GM12878 (cell line): ENCODE measurements around the gene PCSK5. TPM values are rescaled to one million over a fixed set of nuclear protein-coding genes. Genes with fewer than 3 reads are reported as not detected.

ENCODE experiments used
- ATAC-seq: fragments of 200-7000 bp; cut with Tn5 transposase; 3 replicates; pipeline ENCODE4 v1.9.1; 2020; ENCODE audit warnings: mild to moderate bottlenecking, moderate library complexity
- BruUV-seq: library from RNA; stranded (reverse); fragments of 400-500 nt; replicated peaks from 2 replicates; lab custom pipeline; 2021; lab: Mats Ljungman, UMichigan
- CTCF ChIA-PET: fragments of 300-600 bp; sonication (Branson Sonifier 250); formaldehyde crosslinking; extraction: SDS; loops from one replicate; lab custom pipeline; 2021; ENCODE audit warnings: inconsistent platforms; lab: Yijun Ruan, JAX
- POLR2A ChIA-PET: fragments of 350-600 bp; formaldehyde crosslinking; extraction: SDS; loops from one replicate; lab custom pipeline; 2021; ENCODE audit warnings: inconsistent platforms; lab: Charles Lee
- RAD21 ChIA-PET: fragments of 300-600 bp; sonication (Branson Sonifier 250); formaldehyde crosslinking; loops from one replicate; lab custom pipeline; 2023; ENCODE audit warnings: antibody characterized with exemption; ENCODE audit not compliant: unreplicated experiment; lab: Charles Lee
- SMC1A ChIA-PET: fragments of 300-600 bp; sonication (Branson Sonifier 250); formaldehyde crosslinking; loops from one replicate; lab custom pipeline; 2023; ENCODE audit not compliant: unreplicated experiment, uncharacterized antibody; lab: Charles Lee
- DNase-seq: peaks from one replicate; pipeline ENCODE4 v3.0.0-alpha.2; 2011; ENCODE audit warnings: low read depth, low spot score
- FAIRE-seq: peaks from 3 replicates; lab custom pipeline; 2011; peaks lifted over from hg19 to GRCh38; lab: Jason Lieb, UNC
- H2AFZ ChIP-seq: 2 replicates; pipeline ENCODE4 v1.6.0; 2011; ENCODE audit warnings: low read depth, low read length, control low read depth; ENCODE audit not compliant: control insufficient read depth
- H3K27ac ChIP-seq: 2 replicates; pipeline ENCODE4 v1.5.1; 2011; ENCODE audit warnings: control low read depth; ENCODE audit not compliant: control insufficient read depth, insufficient read depth
- H3K27me3 ChIP-seq, 2 experiments: replicated peaks in 1 of 2; 2 replicates each; pipeline versions ENCODE4 v1.6.0 to v1.6.1; 2011; ENCODE audit warnings: low read length in 1 of 2; ENCODE audit not compliant: control insufficient read depth in 2 of 2, insufficient read depth in 2 of 2
- H3K36me3 ChIP-seq, 2 experiments: 2 replicates each; pipeline ENCODE4 v1.5.1; 2011; ENCODE audit warnings: low read length in 1 of 2; ENCODE audit not compliant: control insufficient read depth in 2 of 2, insufficient read depth in 2 of 2
- H3K4me1 ChIP-seq: 2 replicates; pipeline ENCODE4 v1.6.1; 2011; ENCODE audit warnings: mild to moderate bottlenecking, low read length, moderate library complexity, mixed read lengths; ENCODE audit not compliant: control insufficient read depth, insufficient read depth
- H3K4me2 ChIP-seq: 2 replicates; pipeline ENCODE4 v1.6.0; 2011; ENCODE audit warnings: control low read depth; ENCODE audit not compliant: control insufficient read depth, insufficient read depth
- H3K4me3 ChIP-seq: fragments of 200-600 bp; sonication (generic); 2 replicates; pipeline ENCODE4 v1.5.1; 2016
- H3K79me2 ChIP-seq: 2 replicates; pipeline ENCODE4 v1.6.0; 2011; ENCODE audit warnings: low read length; ENCODE audit not compliant: control insufficient read depth, insufficient read depth
- H3K9ac ChIP-seq: 2 replicates; pipeline ENCODE4 v1.8.0; 2011; ENCODE audit warnings: low read length, control low read depth, mixed read lengths; ENCODE audit not compliant: control insufficient read depth, insufficient read depth
- H3K9me3 ChIP-seq: replicated peaks from 3 replicates; pipeline ENCODE4 v1.5.1; 2011; ENCODE audit warnings: mild to moderate bottlenecking, low read length; ENCODE audit not compliant: control insufficient read depth, insufficient read depth
- H4K20me1 ChIP-seq: 2 replicates; pipeline ENCODE4 v1.6.0; 2011; ENCODE audit not compliant: control insufficient read depth, insufficient read depth
- BCL11A ChIP-seq: IDR thresholded peaks from 2 replicates; pipeline ENCODE4 v1.6.1; 2011; ENCODE audit warnings: low read depth, low read length
- CREB1 ChIP-seq: IDR thresholded peaks from 2 replicates; pipeline ENCODE4 v1.6.1; 2012; ENCODE audit warnings: low read depth, mild to moderate bottlenecking, inconsistent platforms
- EGR1 ChIP-seq, 2 experiments: IDR thresholded peaks; 1 replicate in 1 of 2; 2 replicates in 1 of 2; pipeline ENCODE4 v1.6.1; 2011 to 2012; ENCODE audit warnings: low read depth in 2 of 2, low read length in 2 of 2, borderline replicate concordance in 1 of 2, mild to moderate bottlenecking in 1 of 2, moderate library complexity in 1 of 2
- MTA3 ChIP-seq: IDR thresholded peaks from 2 replicates; pipeline ENCODE4 v1.6.1; 2012; ENCODE audit warnings: low read length, inconsistent platforms, borderline replicate concordance
- MXI1 ChIP-seq: fragments of 150-350 bp; IDR thresholded peaks from 2 replicates; pipeline ENCODE4 v1.6.1; 2011; ENCODE audit warnings: low read depth, mild to moderate bottlenecking, inconsistent platforms, low read length, improper control_type of control experiment
- NR2F1 ChIP-seq: fragments of 450-650 bp; conservative IDR thresholded peaks from 2 replicates; pipeline ENCODE4 v1.6.1; 2017; ENCODE audit warnings: mild to moderate bottlenecking
- PML ChIP-seq: IDR thresholded peaks from 2 replicates; pipeline ENCODE4 v1.6.1; 2012; ENCODE audit warnings: low read length, inconsistent platforms
- POLR2AphosphoS5 ChIP-seq: IDR thresholded peaks from 2 replicates; pipeline ENCODE4 v1.6.1; 2011; ENCODE audit warnings: mild to moderate bottlenecking, low read length, inconsistent platforms
- RB1 ChIP-seq: fragments of 450-650 bp; formaldehyde crosslinking; IDR thresholded peaks from 2 replicates; pipeline ENCODE4 v1.6.1; 2017; ENCODE audit warnings: mild to moderate bottlenecking, borderline replicate concordance
- SMAD1 ChIP-seq: fragments of 450-650 bp; IDR thresholded peaks from 2 replicates; pipeline ENCODE4 v1.6.1; 2018; ENCODE audit warnings: mild to moderate bottlenecking, low read depth; ENCODE audit not compliant: partially characterized antibody
- SREBF1 ChIP-seq: IDR thresholded peaks from 2 replicates; pipeline ENCODE4 v1.6.1; 2012; ENCODE audit warnings: mild to moderate bottlenecking, low read length
- ZNF384 ChIP-seq: IDR thresholded peaks from 2 replicates; pipeline ENCODE4 v1.6.1; 2012; ENCODE audit warnings: low read depth, mild to moderate bottlenecking, low read length, improper control_type of control experiment, borderline replicate concordance
- WGBS: methylation state at CpG from one replicate; pipeline ENCODE4 v1.1.6; 2016; ENCODE audit warnings: low lambda C conversion rate; ENCODE audit not compliant: insufficient replicate concordance, insufficient coverage; ENCODE audit errors: missing lambda C conversion rate; 5-methylcytosine and 5-hydroxymethylcytosine counted together
- in situ Hi-C: fragments of 300-500 bp; cut with MboI; formaldehyde crosslinking; loops from 9 replicates; pipeline ENCODE4 v1.14.3; 2018; ENCODE audit warnings: mixed read lengths
- intact Hi-C: fragments of 100-400 bp; cut with micrococcal nuclease; formaldehyde crosslinking; loops from one replicate; pipeline ENCODE4 v1.14.2; 2022; ENCODE audit not compliant: unreplicated experiment
- polyA plus RNA-seq, 11 experiments: library from polyadenylated mRNA; depleted of rRNA in 4 of 11; unstranded in 6 of 11; stranded (reverse) in 5 of 11; fragments of >200 nt; fragmentation: Nextera tagmentation in 4 of 11; fragmentation: Illumina TruSeq in 1 of 11; extraction: Ambion mirVana in 4 of 11; extraction: Trizol in 1 of 11; gene quantifications; 1 replicate in 1 of 11; 2 replicates in 10 of 11; pipeline versions ENCODE4 v1.2.1 to v1.2.3, GENCODE V29; 2011 to 2016; ENCODE audit warnings: inconsistent platforms in 2 of 11, missing spikeins in 2 of 11, low read depth in 1 of 11
- total RNA-seq, 4 experiments: library from RNA; depleted of rRNA in 3 of 4; stranded (reverse); fragments of >200 nt in 3 of 4; fragmentation: Illumina TruSeq in 1 of 4; extraction: Trizol in 1 of 4; gene quantifications; 2 replicates each; pipeline versions ENCODE4 v1.2.1 to v1.2.3, GENCODE V29; 2013 to 2021
- TF ChIP-seq, protein P1 (sequence below): fragments of 450-650 bp; IDR thresholded peaks from 2 replicates; pipeline ENCODE4 v1.6.1; 2018; ENCODE audit warnings: borderline replicate concordance, mild to moderate bottlenecking; ENCODE audit not compliant: partially characterized antibody
- TF ChIP-seq, protein P2 (sequence below): fragments of 450-650 bp; IDR thresholded peaks from 2 replicates; pipeline ENCODE4 v1.6.1; 2017; ENCODE audit warnings: mild to moderate bottlenecking, moderate library complexity
- TF ChIP-seq, protein P3 (sequence below): fragments of 450-650 bp; IDR thresholded peaks from 2 replicates; pipeline ENCODE4 v1.6.1; 2017; ENCODE audit warnings: borderline replicate concordance

Gene PCSK5
- total and polyA plus RNA-seq, 10 of the 15 experiments (the other 5 are each of a cell fraction or from before 2014, with no cell fraction given): 0.01 to 0.13 (median 0.04) TPM; not detected in 3

DNA sequence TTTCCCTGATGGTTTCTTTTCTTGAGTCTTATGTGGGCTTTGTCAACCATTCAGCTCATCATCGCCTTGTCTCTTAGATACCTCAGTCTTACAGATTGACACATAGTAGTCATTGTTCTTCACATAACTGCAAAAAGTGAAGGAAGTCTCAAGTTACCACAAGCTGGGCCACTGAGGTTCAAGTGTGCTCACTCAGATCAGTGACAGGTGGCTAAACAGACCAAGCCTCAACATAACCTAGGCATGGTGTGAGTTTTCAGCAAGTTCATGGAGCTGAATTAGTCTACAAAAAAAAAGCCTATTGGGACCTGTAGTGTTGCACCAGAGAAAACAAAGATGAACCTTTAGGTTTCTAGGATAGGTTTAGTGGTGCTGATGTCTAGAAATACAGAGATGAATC, 445.6 kb downstream of the PCSK5 start (continued):
- TF ChIP-seq, protein P1, sequence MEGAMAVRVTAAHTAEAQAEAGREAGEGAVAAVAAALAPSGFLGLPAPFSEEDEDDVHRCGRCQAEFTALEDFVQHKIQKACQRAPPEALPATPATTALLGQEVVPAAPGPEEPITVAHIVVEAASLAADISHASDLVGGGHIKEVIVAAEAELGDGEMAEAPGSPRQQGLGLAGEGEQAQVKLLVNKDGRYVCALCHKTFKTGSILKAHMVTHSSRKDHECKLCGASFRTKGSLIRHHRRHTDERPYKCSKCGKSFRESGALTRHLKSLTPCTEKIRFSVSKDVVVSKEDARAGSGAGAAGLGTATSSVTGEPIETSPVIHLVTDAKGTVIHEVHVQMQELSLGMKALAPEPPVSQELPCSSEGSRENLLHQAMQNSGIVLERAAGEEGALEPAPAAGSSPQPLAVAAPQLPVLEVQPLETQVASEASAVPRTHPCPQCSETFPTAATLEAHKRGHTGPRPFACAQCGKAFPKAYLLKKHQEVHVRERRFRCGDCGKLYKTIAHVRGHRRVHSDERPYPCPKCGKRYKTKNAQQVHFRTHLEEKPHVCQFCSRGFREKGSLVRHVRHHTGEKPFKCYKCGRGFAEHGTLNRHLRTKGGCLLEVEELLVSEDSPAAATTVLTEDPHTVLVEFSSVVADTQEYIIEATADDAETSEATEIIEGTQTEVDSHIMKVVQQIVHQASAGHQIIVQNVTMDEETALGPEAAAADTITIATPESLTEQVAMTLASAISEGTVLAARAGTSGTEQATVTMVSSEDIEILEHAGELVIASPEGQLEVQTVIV: no peak
- no peak for TF ChIP-seq RB1
- TF ChIP-seq BCL11A: no peak
- TF ChIP-seq CREB1: no peak
- TF ChIP-seq EGR1 (IDR thresholded peaks at IDR 0.05; ENCODE audit: borderline replicate concordance in 1 of 2, low read depth in 2 of 2, low read length in 2 of 2): no peak
- TF ChIP-seq, all 136 proteins: peak for 0

DNA sequence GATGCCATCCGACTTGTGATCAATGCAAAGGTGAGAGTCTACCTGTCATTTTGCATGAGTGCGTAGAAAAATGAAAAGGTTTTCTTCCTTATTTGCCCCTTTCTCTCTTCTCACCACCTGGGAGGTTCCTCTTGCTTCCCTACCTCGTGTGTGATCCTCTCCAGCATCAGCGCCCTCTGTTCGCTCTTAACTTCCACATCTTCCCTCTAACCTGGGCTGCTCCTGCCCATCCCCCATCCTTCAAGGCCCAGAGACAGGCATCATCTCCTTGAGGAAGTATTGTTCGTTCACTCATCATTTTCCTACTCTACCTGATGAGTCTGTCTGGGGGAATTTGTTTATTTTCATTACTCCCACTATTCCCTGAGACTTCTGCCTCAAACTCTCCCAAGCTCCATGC, 447.9 kb downstream of the PCSK5 start:
- CTCF ChIA-PET: no interaction called here
- H3K9ac ChIP-seq: no peak overlapping the region
- TF ChIP-seq SREBF1: no peak
- TF ChIP-seq, protein P2, sequence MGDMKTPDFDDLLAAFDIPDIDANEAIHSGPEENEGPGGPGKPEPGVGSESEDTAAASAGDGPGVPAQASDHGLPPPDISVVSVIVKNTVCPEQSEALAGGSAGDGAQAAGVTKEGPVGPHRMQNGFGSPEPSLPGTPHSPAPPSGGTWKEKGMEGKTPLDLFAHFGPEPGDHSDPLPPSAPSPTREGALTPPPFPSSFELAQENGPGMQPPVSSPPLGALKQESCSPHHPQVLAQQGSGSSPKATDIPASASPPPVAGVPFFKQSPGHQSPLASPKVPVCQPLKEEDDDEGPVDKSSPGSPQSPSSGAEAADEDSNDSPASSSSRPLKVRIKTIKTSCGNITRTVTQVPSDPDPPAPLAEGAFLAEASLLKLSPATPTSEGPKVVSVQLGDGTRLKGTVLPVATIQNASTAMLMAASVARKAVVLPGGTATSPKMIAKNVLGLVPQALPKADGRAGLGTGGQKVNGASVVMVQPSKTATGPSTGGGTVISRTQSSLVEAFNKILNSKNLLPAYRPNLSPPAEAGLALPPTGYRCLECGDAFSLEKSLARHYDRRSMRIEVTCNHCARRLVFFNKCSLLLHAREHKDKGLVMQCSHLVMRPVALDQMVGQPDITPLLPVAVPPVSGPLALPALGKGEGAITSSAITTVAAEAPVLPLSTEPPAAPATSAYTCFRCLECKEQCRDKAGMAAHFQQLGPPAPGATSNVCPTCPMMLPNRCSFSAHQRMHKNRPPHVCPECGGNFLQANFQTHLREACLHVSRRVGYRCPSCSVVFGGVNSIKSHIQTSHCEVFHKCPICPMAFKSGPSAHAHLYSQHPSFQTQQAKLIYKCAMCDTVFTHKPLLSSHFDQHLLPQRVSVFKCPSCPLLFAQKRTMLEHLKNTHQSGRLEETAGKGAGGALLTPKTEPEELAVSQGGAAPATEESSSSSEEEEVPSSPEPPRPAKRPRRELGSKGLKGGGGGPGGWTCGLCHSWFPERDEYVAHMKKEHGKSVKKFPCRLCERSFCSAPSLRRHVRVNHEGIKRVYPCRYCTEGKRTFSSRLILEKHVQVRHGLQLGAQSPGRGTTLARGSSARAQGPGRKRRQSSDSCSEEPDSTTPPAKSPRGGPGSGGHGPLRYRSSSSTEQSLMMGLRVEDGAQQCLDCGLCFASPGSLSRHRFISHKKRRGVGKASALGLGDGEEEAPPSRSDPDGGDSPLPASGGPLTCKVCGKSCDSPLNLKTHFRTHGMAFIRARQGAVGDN: no peak
- no peak for TF ChIP-seq SMAD1
- no peak for TF ChIP-seq PML
- TF ChIP-seq ZNF384: no peak
- TF ChIP-seq MTA3: no peak
- TF ChIP-seq, protein P3, sequence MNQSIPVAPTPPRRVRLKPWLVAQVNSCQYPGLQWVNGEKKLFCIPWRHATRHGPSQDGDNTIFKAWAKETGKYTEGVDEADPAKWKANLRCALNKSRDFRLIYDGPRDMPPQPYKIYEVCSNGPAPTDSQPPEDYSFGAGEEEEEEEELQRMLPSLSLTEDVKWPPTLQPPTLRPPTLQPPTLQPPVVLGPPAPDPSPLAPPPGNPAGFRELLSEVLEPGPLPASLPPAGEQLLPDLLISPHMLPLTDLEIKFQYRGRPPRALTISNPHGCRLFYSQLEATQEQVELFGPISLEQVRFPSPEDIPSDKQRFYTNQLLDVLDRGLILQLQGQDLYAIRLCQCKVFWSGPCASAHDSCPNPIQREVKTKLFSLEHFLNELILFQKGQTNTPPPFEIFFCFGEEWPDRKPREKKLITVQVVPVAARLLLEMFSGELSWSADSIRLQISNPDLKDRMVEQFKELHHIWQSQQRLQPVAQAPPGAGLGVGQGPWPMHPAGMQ: no peak
- TF ChIP-seq NR2F1: no peak
- no peak for TF ChIP-seq POLR2AphosphoS5
- TF ChIP-seq MXI1: no peak

More for the DNA sequence above, 447.9 kb downstream of the PCSK5 start:
- H3K4me2 ChIP-seq: no peak overlapping the region
- H3K36me3 ChIP-seq: no peaks in the 10 kb centered on the region
- no peak overlapping the region for H3K27ac ChIP-seq
- no TSS peak for BruUV-seq
- H3K9me3 ChIP-seq: no peaks in the 10 kb centered on the region
- H3K79me2 ChIP-seq: no peaks in the 10 kb centered on the region
- FAIRE-seq (no peak), ATAC-seq (no peak), DNase-seq (no peak)
- intact Hi-C loops (no loop called here), in situ Hi-C loops (no loop called here)
- ChIA-PET POLR2A (no interaction called here), SMC1A (no interaction called here), RAD21 (no interaction called here)
- H3K4me3 ChIP-seq: no peak overlapping the region
- WGBS: 45% methylated on average over 6 of the region's 6 CpGs
- no peaks in the 10 kb centered on the region for H3K4me1 ChIP-seq
- H2AFZ ChIP-seq: no peak overlapping the region
- H3K27me3 ChIP-seq: no peaks in the 10 kb centered on the region; a peak in 1 of 4 replicates
- H4K20me1 ChIP-seq: no peaks in the 10 kb centered on the region
